Left lung (tissue), 10 donors: Measurements from ENCODE around the gene PDE4D. TPM values are rescaled to one million over a fixed set of nuclear protein-coding genes. Genes with fewer than 3 reads are reported as not detected.

ENCODE experiments used
- ATAC-seq: fragments of 200-7000 bp; cut with Tn5 transposase; one replicate; pipeline ENCODE4 v1.9.1; 2020; ENCODE audit warnings: moderate library complexity
- DNase-seq, 4 donors: peaks; one replicate each; pipeline ENCODE4 v3.0.0-alpha.2; 2013 to 2020
- H3K27ac ChIP-seq, 2 donors: fragments of 200-600 bp; sonication (generic) in 1 of 2; one replicate each; pipeline versions ENCODE4 v1.5.0 to v1.8.0; 2020 to 2021
- H3K27me3 ChIP-seq, 2 donors: fragments of 200-600 bp; sonication (generic) in 1 of 2; one replicate each; pipeline versions ENCODE4 v1.5.0 to v1.8.0; 2020 to 2021
- H3K36me3 ChIP-seq, 2 donors: fragments of 200-600 bp; sonication (generic) in 1 of 2; one replicate each; pipeline versions ENCODE4 v1.5.0 to v1.8.0; 2020 to 2021
- H3K4me1 ChIP-seq, 2 donors: fragments of 200-600 bp; one replicate each; pipeline ENCODE4 v1.8.0; 2021
- H3K4me3 ChIP-seq, 2 donors: fragments of 200-600 bp; sonication (generic) in 1 of 2; one replicate each; pipeline versions ENCODE4 v1.5.0 to v1.8.0; 2020 to 2021; ENCODE audit warnings: mild to moderate bottlenecking in 1 of 2
- H3K9me3 ChIP-seq, 2 donors: fragments of 200-600 bp; sonication (generic) in 1 of 2; one replicate each; pipeline versions ENCODE4 v1.5.0 to v1.8.0; 2020 to 2021
- CTCF ChIP-seq, 2 donors: fragments of 200-600 bp; sonication (generic) in 1 of 2; IDR thresholded peaks; one replicate each; pipeline versions ENCODE4 v1.5.0 to v1.8.0; 2021; ENCODE audit warnings: antibody characterized with exemption in 2 of 2
- intact Hi-C, 2 donors: fragments of 100-400 bp; cut with DNase I; formaldehyde crosslinking; loops; one replicate each; pipeline versions ENCODE4 v1.11.2 to v1.14.2; 2022
- polyA plus RNA-seq, 6 donors: library from polyadenylated mRNA; unstranded; fragments of 120-200 nt; gene quantifications; one replicate each; pipeline ENCODE4 v1.2.1, GENCODE V29; 2013; ENCODE audit not compliant: insufficient read length in 6 of 6
- total RNA-seq, 2 donors: library from RNA; stranded (reverse); fragmentation: NEBNext Ultra II Directional; extraction: Animal tissue kit (Norgen Biotek cat#: 25700); gene quantifications; one replicate each; pipeline ENCODE4 v1.2.1, GENCODE V29; 2021
- donor health status: DM: no; HTN: yes; CAD: no.
- donor health status: DM: no; HTN: no; CAD: no.

PDE4D gene
- total and polyA plus RNA-seq, 8 donors = 21.4 to 57.1 (median 25.4) TPM

- H3K27ac ChIP-seq = no peak overlapping the region
- ATAC-seq (no peak), DNase-seq (no peak)
Observed at GRCh38 chr5:59571067-59571466, 322.5 kb downstream of the PDE4D start.

GRCh38 chr5:59569608-59570334 is 323.8 kb downstream of the PDE4D start:
- ATAC-seq (no peak), DNase-seq (no peak)
- Histone ChIP-seq H3K36me3 (no peaks in the 10 kb centered on the region), H3K27ac (no peak overlapping the region), H3K9me3 (no peaks in the 10 kb centered on the region), H3K4me1 (no peaks in the 10 kb centered on the region), H3K4me3 (no peak overlapping the region), H3K27me3 (no peaks in the 10 kb centered on the region)
- TF ChIP-seq CTCF (IDR thresholded peaks at IDR 0.05) = no peak
- intact Hi-C loops = no loop called here

More at GRCh38 chr5:59571067-59571466, 322.5 kb downstream of the PDE4D start:
- Histone ChIP-seq H3K9me3 (no peaks in the 10 kb centered on the region), H3K27me3 (no peaks in the 10 kb centered on the region), H3K4me3 (no peak overlapping the region), H3K4me1 (no peaks in the 10 kb centered on the region), H3K36me3 (no peaks in the 10 kb centered on the region)
- intact Hi-C loops = no loop called here
- no peak for TF ChIP-seq CTCF (IDR thresholded peaks at IDR 0.05)

- no peaks in the 10 kb centered on the region for H3K9me3 ChIP-seq
- TF ChIP-seq CTCF (IDR thresholded peaks at IDR 0.05) = no peak
- H3K36me3 ChIP-seq = no peaks in the 10 kb centered on the region
- no peak for DNase-seq
- no peaks in the 10 kb centered on the region for H3K27me3 ChIP-seq
- H3K27ac ChIP-seq = no peak overlapping the region
- no peaks in the 10 kb centered on the region for H3K4me1 ChIP-seq
- intact Hi-C loops = no loop called here
- ATAC-seq = no peak
- no peak overlapping the region for H3K4me3 ChIP-seq
Observed at GRCh38 chr5:59569158-59569557, 324.4 kb downstream of the PDE4D start.

GRCh38 chr5:59568161-59568560 is 325.4 kb downstream of the PDE4D start:
- no peak for TF ChIP-seq CTCF (IDR thresholded peaks at IDR 0.05)
- H3K4me1 ChIP-seq = peaks cover 0 to 1% of the 10 kb centered on the region in 2 donors
- no peak overlapping the region for H3K27ac ChIP-seq
- intact Hi-C loops = no loop called here
- H3K36me3 ChIP-seq = no peaks in the 10 kb centered on the region
- DNase-seq (no peak), ATAC-seq (no peak)
- H3K9me3 ChIP-seq = no peaks in the 10 kb centered on the region
- H3K4me3 ChIP-seq = no peak overlapping the region
- H3K27me3 ChIP-seq = no peaks in the 10 kb centered on the region

- DNase-seq (no peak), ATAC-seq (no peak)
- Histone ChIP-seq H3K9me3 (no peaks in the 10 kb centered on the region), H3K27me3 (no peaks in the 10 kb centered on the region), H3K36me3 (no peaks in the 10 kb centered on the region), H3K4me3 (no peak overlapping the region), H3K27ac (no peak overlapping the region), H3K4me1 (peaks cover 0 to 9% of the 10 kb centered on the region in 2 donors)
- TF ChIP-seq CTCF (IDR thresholded peaks at IDR 0.05) = no peak
- intact Hi-C loops = no loop called here
Observed at GRCh38 chr5:59565551-59565950, 328.0 kb downstream of the PDE4D start.
